SU-DHL-6 (cell line): ENCODE data around the gene RBM33.
A peak's percentile ranks its signal among the peaks of the same experiment; 100 is the strongest.

Source experiments
- H2AFZ ChIP-seq: fragments of 200-600 bp; sonication (generic); 2 replicates; pipeline ENCODE4 v1.6.1; 2014; ENCODE audit warnings: low read depth, mild to moderate bottlenecking, moderate library complexity, mixed read lengths, antibody characterized with exemption, low read length; ENCODE audit not compliant: severe bottlenecking
- H3F3A ChIP-seq: fragments of 200-600 bp; shearing (Covaris generic); 2 replicates; pipeline ENCODE4 v1.6.0; 2016; ENCODE audit warnings: antibody characterized with exemption, mild to moderate bottlenecking; ENCODE audit not compliant: insufficient read depth
- H3K27ac ChIP-seq: fragments of 200-600 bp; sonication (generic); 2 replicates; pipeline ENCODE4 v1.5.1; 2016; ENCODE audit warnings: low read depth, mild to moderate bottlenecking, low read length, moderate library complexity, mixed read lengths
- H3K27me3 ChIP-seq: fragments of 200-600 bp; sonication (generic), shearing (Covaris generic); 2 replicates; pipeline ENCODE4 v1.6.0; 2014; ENCODE audit warnings: mild to moderate bottlenecking, low read length
- H3K36me3 ChIP-seq: fragments of 200-600 bp; sonication (generic); 2 replicates; pipeline ENCODE4 v1.6.1; 2014; ENCODE audit warnings: mild to moderate bottlenecking, low read length, mixed read lengths
- H3K4me2 ChIP-seq: fragments of 300-600, 200-600 bp; shearing (Covaris generic), sonication (generic); 2 replicates; pipeline ENCODE4 v1.6.0; 2014; ENCODE audit warnings: low read length, low read depth, mild to moderate bottlenecking; ENCODE audit not compliant: poor library complexity, severe bottlenecking
- H3K4me3 ChIP-seq: fragments of 200-600 bp; sonication (generic); 2 replicates; pipeline ENCODE4 v1.5.1; 2014; ENCODE audit warnings: antibody characterized with exemption, low read length, mild to moderate bottlenecking, mixed read lengths; ENCODE audit not compliant: insufficient read depth, poor library complexity, severe bottlenecking
- H3K79me2 ChIP-seq: fragments of 200-600 bp; sonication (generic); 2 replicates; pipeline ENCODE4 v1.6.1; 2014; ENCODE audit warnings: mild to moderate bottlenecking, low read length, moderate library complexity; ENCODE audit not compliant: insufficient read depth
- H3K9ac ChIP-seq: fragments of 200-600 bp; sonication (generic); 2 replicates; pipeline ENCODE4 v1.7.0; 2014; ENCODE audit warnings: mild to moderate bottlenecking, low read length
- H3K9me2 ChIP-seq: fragments of 200-600 bp; sonication (generic); replicated peaks from 2 replicates; pipeline ENCODE4 v1.6.1; 2014; ENCODE audit warnings: low read length; ENCODE audit not compliant: insufficient read depth
- H3K9me3 ChIP-seq: fragments of 200-600 bp; sonication (generic); 2 replicates; pipeline ENCODE4 v1.6.1; 2014; ENCODE audit warnings: low read length, mixed read lengths; ENCODE audit not compliant: insufficient read depth
- H4K20me1 ChIP-seq: fragments of 200-600 bp; sonication (generic); 2 replicates; pipeline ENCODE4 v1.6.1; 2014; ENCODE audit warnings: low read depth, mild to moderate bottlenecking, antibody characterized with exemption, low read length, moderate library complexity, mixed read lengths
- EZH2phosphoT487 ChIP-seq: fragments of 200-600 bp; sonication (generic), shearing (Covaris generic); conservative IDR thresholded peaks from 2 replicates; pipeline ENCODE4 v1.6.1; 2018; ENCODE audit warnings: mild to moderate bottlenecking, antibody characterized with exemption, low read length, moderate library complexity, mixed read lengths
- TF ChIP-seq, protein P1 (sequence below): fragments of 200-600 bp; sonication (generic); IDR thresholded peaks from one replicate; pipeline ENCODE4 v1.5.1; 2017; ENCODE audit warnings: antibody characterized with exemption, mild to moderate bottlenecking, low read length, moderate library complexity; ENCODE audit not compliant: insufficient read depth, poor library complexity, severe bottlenecking

RBM33 gene

DNA sequence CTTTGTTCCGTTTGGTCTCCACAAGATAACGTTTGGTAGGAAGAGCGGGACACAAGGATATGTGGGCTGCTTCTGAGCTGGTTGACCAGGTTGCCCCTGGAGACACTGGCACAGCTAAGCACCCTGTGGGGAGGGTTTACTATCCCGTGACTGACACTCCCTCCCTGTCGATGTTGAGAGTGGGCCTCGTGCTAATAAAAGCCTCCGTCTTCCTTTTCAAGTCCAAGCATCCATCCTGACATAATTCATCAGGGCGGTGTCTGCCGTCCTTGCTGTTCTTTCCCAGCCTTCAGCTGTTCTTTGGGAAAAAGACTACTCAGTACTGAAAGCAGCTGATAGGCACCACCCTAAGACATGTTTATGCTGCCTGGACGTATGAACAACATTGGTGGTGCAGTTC lies 118.2 kb downstream of the RBM33 start:
- H4K20me1 ChIP-seq, result peaks cover 8% of the 10 kb centered on the region
- H3K9ac ChIP-seq, result no peak overlapping the region
- no peaks in the 10 kb centered on the region for H3K9me2 ChIP-seq
- no peak overlapping the region for H3K4me2 ChIP-seq
- no peak overlapping the region for H3K27ac ChIP-seq
- no peak overlapping the region for H3K4me3 ChIP-seq
- H3K27me3 ChIP-seq, result no peaks in the 10 kb centered on the region
- no peaks in the 10 kb centered on the region for H3K9me3 ChIP-seq
- peaks cover 14% of the 10 kb centered on the region; the same call in 1 of the 2 replicates for H3K36me3 ChIP-seq
- H3K79me2 ChIP-seq, result peaks cover 56% of the 10 kb centered on the region
- H3F3A ChIP-seq, result 0 out of 2 replicates have a peak, but pooled peaks cover 6% of the 10 kb centered on the region
- TF ChIP-seq, protein P1, sequence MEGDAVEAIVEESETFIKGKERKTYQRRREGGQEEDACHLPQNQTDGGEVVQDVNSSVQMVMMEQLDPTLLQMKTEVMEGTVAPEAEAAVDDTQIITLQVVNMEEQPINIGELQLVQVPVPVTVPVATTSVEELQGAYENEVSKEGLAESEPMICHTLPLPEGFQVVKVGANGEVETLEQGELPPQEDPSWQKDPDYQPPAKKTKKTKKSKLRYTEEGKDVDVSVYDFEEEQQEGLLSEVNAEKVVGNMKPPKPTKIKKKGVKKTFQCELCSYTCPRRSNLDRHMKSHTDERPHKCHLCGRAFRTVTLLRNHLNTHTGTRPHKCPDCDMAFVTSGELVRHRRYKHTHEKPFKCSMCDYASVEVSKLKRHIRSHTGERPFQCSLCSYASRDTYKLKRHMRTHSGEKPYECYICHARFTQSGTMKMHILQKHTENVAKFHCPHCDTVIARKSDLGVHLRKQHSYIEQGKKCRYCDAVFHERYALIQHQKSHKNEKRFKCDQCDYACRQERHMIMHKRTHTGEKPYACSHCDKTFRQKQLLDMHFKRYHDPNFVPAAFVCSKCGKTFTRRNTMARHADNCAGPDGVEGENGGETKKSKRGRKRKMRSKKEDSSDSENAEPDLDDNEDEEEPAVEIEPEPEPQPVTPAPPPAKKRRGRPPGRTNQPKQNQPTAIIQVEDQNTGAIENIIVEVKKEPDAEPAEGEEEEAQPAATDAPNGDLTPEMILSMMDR, result no peak
- no peak for TF ChIP-seq EZH2phosphoT487
- H2AFZ ChIP-seq, result no peak overlapping the region

DNA sequence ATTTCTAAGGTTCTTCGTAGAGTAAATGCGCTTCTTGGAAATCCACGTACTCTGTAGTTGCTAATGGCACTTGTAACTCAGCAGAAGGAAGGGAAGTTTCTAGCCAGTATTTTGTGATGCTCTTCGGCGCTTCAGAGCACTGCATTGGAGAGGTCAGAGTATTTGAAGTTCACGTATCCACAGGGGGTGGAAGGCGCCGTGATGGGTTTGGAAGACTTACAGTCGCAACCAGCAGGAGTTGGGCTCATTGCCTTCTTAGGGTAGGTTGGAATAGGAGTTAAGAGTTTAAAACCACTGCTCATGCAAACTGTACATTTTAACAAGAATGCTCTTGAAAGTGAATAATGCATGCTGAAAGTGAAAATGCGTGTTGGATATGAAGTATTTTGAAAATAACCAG lies 118.7 kb downstream of the RBM33 start:
- no peak overlapping the region for H3K4me3 ChIP-seq
- H3K9me2 ChIP-seq, result no peaks in the 10 kb centered on the region
- H3K79me2 ChIP-seq, result peaks cover 51% of the 10 kb centered on the region
- H3K9ac ChIP-seq, result no peak overlapping the region
- peaks cover 8% of the 10 kb centered on the region for H4K20me1 ChIP-seq
- no peaks in the 10 kb centered on the region for H3K9me3 ChIP-seq
- H3F3A ChIP-seq, result 0 out of 2 replicates have a peak, but pooled peaks cover 6% of the 10 kb centered on the region
- no peak overlapping the region for H3K4me2 ChIP-seq
- H3K27me3 ChIP-seq, result no peaks in the 10 kb centered on the region
- H3K36me3 ChIP-seq, result peaks cover 14% of the 10 kb centered on the region; the same call in 1 of the 2 replicates
- H3K27ac ChIP-seq, result no peak overlapping the region
- TF ChIP-seq, protein P1, result no peak
- TF ChIP-seq EZH2phosphoT487, result no peak
- no peak overlapping the region for H2AFZ ChIP-seq

DNA sequence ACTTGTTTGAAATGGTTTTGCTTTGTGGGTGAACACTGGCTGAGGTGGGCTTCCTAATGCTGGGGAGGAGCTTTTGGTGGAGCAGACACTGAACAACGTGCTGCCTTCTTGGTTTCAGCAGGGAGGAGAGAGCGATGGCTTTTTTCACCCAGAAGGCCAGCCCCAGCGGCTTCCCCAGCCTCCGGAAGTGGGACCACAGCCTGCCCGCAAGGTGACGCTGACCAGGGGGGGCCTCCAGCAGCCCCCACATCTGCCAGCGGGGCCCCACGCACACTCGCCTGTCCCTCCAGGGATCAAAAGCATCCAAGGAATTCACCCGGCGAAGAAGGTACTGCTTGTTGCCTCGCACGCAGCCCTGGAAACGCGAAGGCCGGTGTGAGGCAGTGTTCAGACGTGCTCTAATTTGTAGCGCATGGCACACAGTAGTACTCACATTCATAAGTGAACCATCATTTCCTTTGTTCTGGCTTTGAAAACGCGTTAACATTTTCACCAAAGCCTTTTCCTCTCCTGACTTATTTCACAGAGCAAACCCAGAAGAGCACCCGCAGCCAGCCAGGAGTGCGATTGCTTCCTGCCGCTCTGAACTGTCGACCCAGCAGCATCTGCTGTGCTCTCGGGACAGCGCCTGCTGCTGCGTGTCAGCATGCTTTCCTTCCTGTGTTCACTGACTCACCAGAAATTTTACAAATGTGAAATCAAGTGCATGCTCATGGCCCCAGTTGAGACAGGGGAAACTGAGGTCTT lies 119.4 kb downstream of the RBM33 start:
- no peaks in the 10 kb centered on the region for H3K9me2 ChIP-seq
- no peak overlapping the region for H3K4me3 ChIP-seq
- no peak overlapping the region for H2AFZ ChIP-seq
- 0 out of 2 replicates have a peak, but pooled peaks cover 6% of the 10 kb centered on the region for H3F3A ChIP-seq
- H3K36me3 ChIP-seq, result peaks cover 14% of the 10 kb centered on the region; the same call in 1 of the 2 replicates
- TF ChIP-seq, protein P1, result no peak
- TF ChIP-seq EZH2phosphoT487, result no peak
- H3K9me3 ChIP-seq, result no peaks in the 10 kb centered on the region
- H3K4me2 ChIP-seq, result no peak overlapping the region
- no peak overlapping the region for H3K9ac ChIP-seq
- no peaks in the 10 kb centered on the region for H3K27me3 ChIP-seq
- H4K20me1 ChIP-seq, result peaks cover 8% of the 10 kb centered on the region
- peak overlapping the region; percentile 38 for H3K27ac ChIP-seq
- peaks cover 46% of the 10 kb centered on the region for H3K79me2 ChIP-seq
